Hematopoietic multipotent progenitor cell treated with erythropoietin and hydrocortisone succinate and interleukin-3 and kit ligand, for 8 days (in vitro differentiated cells): Measurements from ENCODE around the gene CTIF.

Source experiments
- DNase-seq: peaks from one replicate; pipeline ENCODE4 v3.0.0-alpha.2; 2015

The CTIF gene

GRCh38 chr18:48879008-48879431 lies 340.2 kb downstream of the CTIF start:
- DNase-seq: no peak

DNA sequence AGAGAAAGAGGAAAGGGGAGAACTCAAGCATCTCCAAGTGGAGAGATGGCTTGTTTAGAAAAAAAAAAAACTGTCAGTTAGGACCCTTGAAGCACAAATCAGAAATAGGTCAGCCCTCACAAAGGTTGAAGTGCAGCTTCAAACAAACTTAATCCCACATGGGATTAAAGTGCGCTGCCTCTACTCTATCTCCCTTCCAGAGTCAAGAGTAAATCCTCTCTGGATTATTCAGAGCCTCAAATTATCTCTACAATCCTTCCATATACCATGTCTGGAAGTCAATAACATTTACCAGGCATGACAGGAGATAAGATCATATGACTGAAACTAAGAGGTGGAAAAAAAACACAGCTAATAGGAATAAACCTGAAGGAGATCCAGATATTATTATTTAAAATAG lies 342.1 kb downstream of the CTIF start:
- no peak for DNase-seq

DNA sequence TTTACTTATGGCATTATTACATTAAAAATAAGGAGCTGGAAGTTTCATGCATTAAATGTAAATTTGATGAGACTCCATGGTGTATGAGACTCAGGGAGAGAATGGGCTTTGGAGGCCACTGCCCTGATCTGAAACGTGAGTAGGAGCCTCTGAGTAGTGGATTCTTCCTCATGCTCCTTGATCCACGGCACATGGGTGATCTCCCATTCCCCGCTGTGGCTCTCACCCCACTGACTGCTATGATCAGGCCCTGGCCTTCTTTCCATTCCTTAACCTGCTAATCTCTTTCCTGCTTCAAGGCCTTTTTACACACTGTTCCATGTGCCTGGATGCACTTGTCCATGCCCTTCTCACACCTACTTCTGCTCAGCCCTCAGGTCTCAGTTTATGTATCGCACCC lies 343.5 kb downstream of the CTIF start:
- no peak for DNase-seq

GRCh38 chr18:48884306-48884705 lies 345.5 kb downstream of the CTIF start:
- no peak for DNase-seq

DNA sequence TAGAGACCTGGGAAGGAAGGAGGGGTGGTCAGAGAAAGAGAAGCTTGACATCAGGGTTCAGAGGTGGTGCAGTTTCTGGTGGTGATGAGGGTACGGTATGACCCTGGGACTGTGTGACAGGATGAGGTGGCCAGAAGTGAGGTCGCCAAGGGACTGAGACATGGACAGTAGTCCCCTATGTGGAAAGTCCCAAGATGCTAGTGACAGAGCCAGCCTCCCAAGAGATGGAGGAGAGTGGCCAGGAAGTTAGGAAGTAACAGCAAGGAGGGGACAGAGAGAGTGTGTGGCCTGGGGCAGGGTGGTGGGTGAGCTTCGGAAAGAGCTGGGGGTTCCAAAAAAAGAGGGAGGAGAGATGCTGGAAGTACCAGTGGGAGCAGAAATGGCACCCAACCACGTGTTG lies 345.9 kb downstream of the CTIF start:
- DNase-seq: no peak

DNA sequence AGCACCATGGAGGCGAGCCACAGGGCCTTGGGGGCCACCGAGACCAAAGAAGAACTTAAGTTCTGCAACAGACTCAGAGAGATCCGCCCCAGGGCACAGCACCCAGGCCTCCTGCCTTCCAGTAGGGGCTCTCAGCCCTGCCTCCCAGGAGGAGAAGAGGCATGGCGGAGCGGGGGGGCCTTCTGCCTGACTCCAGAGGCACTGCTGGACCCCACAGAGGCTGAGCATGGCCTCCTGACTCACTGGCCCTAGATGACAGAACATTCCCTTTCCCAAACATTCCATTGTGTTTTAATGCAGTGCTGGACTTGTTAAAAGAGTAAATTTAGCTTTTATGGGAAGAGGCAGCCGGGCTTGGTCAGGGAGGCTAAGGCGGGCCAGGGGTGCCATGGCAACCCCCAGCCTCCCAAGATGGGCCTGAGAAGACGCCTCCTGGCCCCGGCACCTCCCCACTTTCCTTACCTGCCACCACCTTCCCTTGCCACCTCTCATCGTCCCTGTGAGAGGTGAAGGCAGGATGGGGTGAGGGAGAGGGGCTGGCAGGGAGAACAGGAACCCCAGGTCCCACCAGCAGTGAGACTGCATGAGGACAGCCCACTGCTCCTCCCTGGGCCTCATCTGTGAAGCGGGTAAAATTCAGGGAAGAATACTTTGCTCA lies 346.6 kb downstream of the CTIF start:
- DNase-seq: no peak

DNA sequence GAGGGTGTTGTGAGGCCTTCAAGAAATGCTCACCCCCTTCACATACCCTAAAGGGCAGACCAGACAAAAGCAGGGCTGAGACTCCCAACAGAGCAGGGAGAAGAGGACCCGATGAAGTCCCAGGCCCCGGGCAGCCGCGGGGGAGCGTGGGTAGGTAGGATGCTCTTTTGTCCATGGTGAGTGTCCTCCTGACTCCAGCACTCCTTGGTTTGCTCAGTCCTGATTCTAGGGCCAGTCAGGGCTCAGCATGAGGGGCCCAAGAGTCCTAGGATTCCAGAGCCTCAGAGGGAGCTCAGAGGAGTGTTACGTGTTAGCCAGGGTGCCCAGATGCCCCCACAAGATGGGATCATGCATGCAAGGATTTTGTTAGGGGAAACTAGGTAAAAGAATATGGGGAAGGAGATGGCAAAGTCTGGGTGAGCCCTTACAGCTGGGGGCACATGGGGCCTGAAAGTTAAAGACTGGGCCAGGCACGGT lies 347.1 kb downstream of the CTIF start:
- no peak for DNase-seq

GRCh38 chr18:48886520-48887293 lies 347.9 kb downstream of the CTIF start:
- DNase-seq: no peak

GRCh38 chr18:48887294-48887904 lies 348.6 kb downstream of the CTIF start:
- DNase-seq: no peak

- no peak for DNase-seq
These were observed 349.3 kb downstream of the CTIF start for GRCh38 chr18:48887905-48888772.

GRCh38 chr18:48888773-48889080 lies 349.9 kb downstream of the CTIF start:
- DNase-seq: no peak

DNA sequence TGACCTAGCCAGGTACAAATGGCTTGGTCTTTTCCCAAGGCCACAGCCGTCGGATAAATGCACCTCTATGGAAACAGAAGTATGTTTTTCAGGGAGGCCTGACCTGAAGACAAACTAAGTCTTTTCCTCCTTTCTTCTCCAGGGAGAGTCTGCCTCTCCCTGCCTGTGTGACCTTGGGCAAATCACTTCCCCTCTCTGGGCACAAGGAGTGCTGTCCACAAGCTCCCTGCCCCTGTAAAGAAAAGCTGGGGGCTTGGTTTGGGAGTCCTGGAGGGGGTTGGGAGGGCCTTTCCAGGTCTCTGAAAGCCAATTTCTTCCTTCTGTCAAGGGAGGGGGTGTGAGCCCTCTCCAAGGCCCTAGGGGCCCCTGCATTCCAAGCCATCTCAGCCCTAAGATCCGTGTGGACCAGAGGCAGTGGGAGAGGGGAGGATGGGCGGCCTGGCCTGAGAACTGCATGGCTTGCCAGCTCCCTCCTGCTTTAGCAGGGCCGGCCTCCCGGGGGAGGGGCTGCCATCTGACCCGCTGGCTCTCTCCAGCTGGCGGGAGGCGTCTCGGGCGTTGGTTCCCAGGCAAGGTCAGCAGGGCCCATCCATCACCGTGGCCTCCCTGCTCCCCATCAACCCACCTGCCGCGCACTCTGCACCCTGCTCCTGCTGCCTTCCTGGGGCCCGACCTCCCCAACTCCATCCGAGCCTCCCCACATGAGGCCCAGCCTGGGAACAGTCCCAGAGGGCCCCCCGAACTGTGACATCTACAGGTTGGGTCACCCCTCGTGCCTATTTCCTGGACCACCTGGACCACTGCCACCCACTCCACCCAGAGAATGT lies 350.5 kb downstream of the CTIF start:
- no peak for DNase-seq

GRCh38 chr18:48889981-48890762 lies 351.3 kb downstream of the CTIF start:
- DNase-seq: no peak

DNA sequence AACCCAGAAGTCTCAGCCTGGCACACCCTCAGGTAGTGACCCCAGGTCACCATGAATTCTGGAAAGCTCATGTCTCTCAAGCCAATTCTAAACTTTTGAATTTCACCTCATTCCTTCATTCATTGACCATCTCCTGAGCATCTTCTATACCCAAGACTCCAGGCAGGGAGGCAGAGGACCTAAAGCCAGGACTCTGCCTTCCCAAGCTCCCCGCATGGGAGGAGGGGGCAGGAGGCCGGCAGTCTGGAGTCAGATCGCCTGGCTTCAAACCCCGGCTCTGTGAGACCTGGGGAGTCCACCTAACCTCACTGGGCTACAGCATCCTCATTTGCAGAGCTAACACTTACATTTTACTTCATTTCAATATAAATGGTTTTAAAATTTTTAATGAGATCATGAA lies 352.9 kb downstream of the CTIF start:
- DNase-seq: no peak

DNA sequence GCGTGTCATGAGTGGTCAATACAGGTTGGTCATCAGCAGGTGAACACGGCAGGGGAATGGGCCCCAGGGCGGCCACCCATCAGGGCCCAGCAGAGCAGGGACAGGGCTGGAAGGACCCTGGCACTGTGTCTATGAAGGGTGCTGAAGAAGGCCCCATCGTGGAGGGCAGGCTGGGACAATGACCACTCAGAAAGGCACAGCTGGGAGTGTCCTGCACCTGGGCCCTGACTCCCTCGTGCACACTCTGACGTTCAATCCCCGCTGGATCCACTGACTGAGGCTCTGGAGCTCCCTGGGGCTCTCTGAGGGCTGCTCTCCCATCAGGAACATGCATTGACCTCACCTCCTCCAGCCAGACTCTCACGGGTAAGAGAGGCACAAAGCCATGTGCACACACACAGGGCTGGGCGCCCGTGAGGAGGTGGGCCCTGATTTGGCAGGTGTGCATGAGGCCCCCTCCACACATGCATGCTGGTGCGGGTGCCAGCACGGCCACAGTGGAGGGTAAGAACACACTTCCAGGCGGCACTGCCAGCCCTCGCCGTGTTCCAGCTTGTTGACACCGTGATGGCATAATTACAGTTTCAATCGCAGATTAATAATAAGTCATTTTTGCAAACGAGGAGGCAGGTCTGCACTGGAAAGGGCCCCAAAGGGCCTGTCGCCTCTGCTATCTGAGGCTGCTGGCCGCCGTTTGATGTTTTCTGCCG lies 353.5 kb downstream of the CTIF start:
- DNase-seq: no peak

GRCh38 chr18:48893061-48893607 lies 354.3 kb downstream of the CTIF start:
- DNase-seq: no peak

GRCh38 chr18:48893608-48894600 lies 355.1 kb downstream of the CTIF start:
- no peak for DNase-seq

DNA sequence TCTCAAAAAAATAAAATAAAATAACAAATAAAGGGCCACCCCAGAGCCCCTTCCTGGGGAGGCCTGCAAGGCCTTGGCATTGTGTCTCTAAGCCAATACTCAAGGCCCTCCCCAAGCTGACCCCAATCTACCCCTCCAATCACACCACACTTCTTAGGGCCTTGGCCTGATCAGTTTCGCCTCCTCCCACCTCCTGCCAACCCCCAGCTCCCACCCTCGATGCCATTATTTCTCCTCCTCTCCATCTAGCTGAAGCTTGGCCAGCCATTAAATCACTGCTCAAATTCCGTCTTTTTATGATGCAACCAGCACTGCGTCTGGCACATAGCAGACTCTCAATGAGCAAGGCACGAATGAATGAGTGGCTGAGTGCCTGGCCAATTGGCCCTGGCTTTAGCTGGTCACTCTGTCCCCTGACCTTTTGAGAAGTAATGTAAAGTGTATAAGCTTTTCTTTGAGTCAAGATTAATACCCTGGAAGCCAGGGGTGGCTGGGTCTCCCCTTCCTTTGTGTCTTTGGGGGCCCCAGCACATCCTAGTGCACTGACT lies 356.0 kb downstream of the CTIF start:
- DNase-seq: no peak

DNA sequence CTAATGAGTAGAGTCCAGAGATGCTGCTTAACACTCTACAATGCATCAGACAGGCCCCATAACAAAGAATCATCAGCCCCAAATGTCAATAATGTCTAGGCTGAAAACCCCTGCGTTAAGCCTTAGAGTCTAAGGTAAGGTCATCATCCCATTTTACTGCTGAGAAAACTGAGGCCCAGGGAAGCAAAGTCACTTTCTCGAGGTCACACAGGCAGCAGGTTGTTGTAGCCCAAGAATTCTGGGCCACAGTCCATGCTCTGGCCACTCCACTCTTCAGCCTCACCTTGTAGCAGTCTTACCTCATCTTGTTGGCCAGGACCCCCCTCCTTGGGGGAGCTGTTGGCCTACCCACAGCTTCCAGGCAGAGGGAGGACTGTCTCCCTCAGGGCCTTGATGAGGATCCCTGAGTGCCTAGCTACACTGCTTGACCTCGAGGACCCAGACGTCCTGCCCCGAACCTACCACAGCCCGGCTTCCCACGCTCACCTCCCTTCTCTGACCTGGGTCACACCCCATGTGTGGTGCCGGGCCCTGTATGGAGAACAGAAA lies 357.6 kb downstream of the CTIF start:
- DNase-seq: no peak
